ENCODE data around the gene MAOA. TPM values are rescaled to one million over a fixed set of nuclear protein-coding genes. Genes with fewer than 3 reads are reported as not detected.
"Not testable (repeated sequence)": the region's sequence is repeated elsewhere in the genome, so short reads cannot be mapped to it uniquely, and the experiment has no call there.

The MAOA gene
- total RNA-seq, 2 donors from 2014 or later: 4.5 to 20.4 TPM

- Mint-ChIP-seq H3K27ac (no peak overlapping the region), H3K36me3 (ENCODE audit: low read depth) (no peaks in the 10 kb centered on the region), H3K4me1 (no peaks in the 10 kb centered on the region), H3K27me3 (no peaks in the 10 kb centered on the region), H3K4me3 (no peak overlapping the region), H3K9me3 (no peaks in the 10 kb centered on the region)
- peak; percentile 59 for ATAC-seq (replicated peaks)
Measured at GRCh38 chrX:43718081-43718480, 62.0 kb downstream of the MAOA start.

- no peak overlapping the region for H3K27ac Mint-ChIP-seq
- no peak for ATAC-seq (replicated peaks)
Measured at GRCh38 chrX:43718546-43718945, 62.4 kb downstream of the MAOA start.

GRCh38 chrX:43718956-43719355 is 62.9 kb downstream of the MAOA start:
- Mint-ChIP-seq H3K9me3 (peaks cover 3% of the 10 kb centered on the region), H3K4me1 (no peaks in the 10 kb centered on the region), H3K27me3 (no peaks in the 10 kb centered on the region), H3K36me3 (ENCODE audit: low read depth) (no peaks in the 10 kb centered on the region), H3K4me3 (no peak overlapping the region), H3K27ac (no peak overlapping the region)
- ATAC-seq (replicated peaks): no peak

More at GRCh38 chrX:43718546-43718945, 62.4 kb downstream of the MAOA start:
- Mint-ChIP-seq H3K9me3 (peaks cover 3% of the 10 kb centered on the region), H3K27me3 (no peaks in the 10 kb centered on the region), H3K36me3 (ENCODE audit: low read depth) (no peaks in the 10 kb centered on the region), H3K4me3 (no peak overlapping the region), H3K4me1 (no peaks in the 10 kb centered on the region)

GRCh38 chrX:43720082-43720481 is 64.0 kb downstream of the MAOA start:
- H3K4me1 Mint-ChIP-seq: no peaks in the 10 kb centered on the region
- H3K36me3 Mint-ChIP-seq (ENCODE audit: low read depth): no peaks in the 10 kb centered on the region
- no peak overlapping the region for H3K4me3 Mint-ChIP-seq
- no peak for ATAC-seq (replicated peaks)
- peaks cover 3% of the 10 kb centered on the region for H3K9me3 Mint-ChIP-seq
- H3K27me3 Mint-ChIP-seq: no peaks in the 10 kb centered on the region
- H3K27ac Mint-ChIP-seq: no peak overlapping the region

- Mint-ChIP-seq H3K27me3 (no peaks in the 10 kb centered on the region), H3K27ac (no peak overlapping the region), H3K9me3 (peaks cover 3% of the 10 kb centered on the region), H3K4me1 (no peaks in the 10 kb centered on the region), H3K4me3 (no peak overlapping the region), H3K36me3 (ENCODE audit: low read depth) (no peaks in the 10 kb centered on the region)
- ATAC-seq (replicated peaks): no peak
Measured at GRCh38 chrX:43720961-43721360, 64.9 kb downstream of the MAOA start.

GRCh38 chrX:43725227-43725626 is 69.1 kb downstream of the MAOA start:
- H3K9me3 Mint-ChIP-seq; H3K27me3 Mint-ChIP-seq; H3K36me3 Mint-ChIP-seq (ENCODE audit: low read depth); H3K4me3 Mint-ChIP-seq; ATAC-seq (replicated peaks); H3K27ac Mint-ChIP-seq; H3K4me1 Mint-ChIP-seq: not testable (repeated sequence)

GRCh38 chrX:43727254-43727653 is 71.2 kb downstream of the MAOA start:
- H3K4me3 Mint-ChIP-seq; H3K4me1 Mint-ChIP-seq; H3K9me3 Mint-ChIP-seq; H3K27me3 Mint-ChIP-seq; H3K36me3 Mint-ChIP-seq (ENCODE audit: low read depth); ATAC-seq (replicated peaks); H3K27ac Mint-ChIP-seq: not testable (repeated sequence)

GRCh38 chrX:43728002-43728401 is 71.9 kb downstream of the MAOA start:
- peaks cover 3% of the 10 kb centered on the region for H3K9me3 Mint-ChIP-seq
- no peaks in the 10 kb centered on the region for H3K4me1 Mint-ChIP-seq
- no peak for ATAC-seq (replicated peaks)
- no peak overlapping the region for H3K27ac Mint-ChIP-seq
- no peaks in the 10 kb centered on the region for H3K36me3 Mint-ChIP-seq (ENCODE audit: low read depth)
- no peak overlapping the region for H3K4me3 Mint-ChIP-seq
- no peaks in the 10 kb centered on the region for H3K27me3 Mint-ChIP-seq

GRCh38 chrX:43728966-43729365 is 72.9 kb downstream of the MAOA start:
- no peaks in the 10 kb centered on the region for H3K9me3 Mint-ChIP-seq
- H3K27me3 Mint-ChIP-seq: no peaks in the 10 kb centered on the region
- no peak for ATAC-seq (replicated peaks)
- no peaks in the 10 kb centered on the region for H3K36me3 Mint-ChIP-seq (ENCODE audit: low read depth)
- no peak overlapping the region for H3K4me3 Mint-ChIP-seq
- H3K4me1 Mint-ChIP-seq: no peaks in the 10 kb centered on the region
- no peak overlapping the region for H3K27ac Mint-ChIP-seq

- ATAC-seq (replicated peaks): no peak
- no peaks in the 10 kb centered on the region for H3K9me3 Mint-ChIP-seq
- no peak overlapping the region for H3K27ac Mint-ChIP-seq
- H3K36me3 Mint-ChIP-seq (ENCODE audit: low read depth): no peaks in the 10 kb centered on the region
- no peak overlapping the region for H3K4me3 Mint-ChIP-seq
- H3K27me3 Mint-ChIP-seq: no peaks in the 10 kb centered on the region
- H3K4me1 Mint-ChIP-seq: no peaks in the 10 kb centered on the region
Measured at GRCh38 chrX:43731086-43731485, 75.0 kb downstream of the MAOA start.

- Mint-ChIP-seq H3K27me3 (no peaks in the 10 kb centered on the region), H3K9me3 (no peaks in the 10 kb centered on the region), H3K36me3 (ENCODE audit: low read depth) (no peaks in the 10 kb centered on the region), H3K27ac (no peak overlapping the region), H3K4me1 (no peaks in the 10 kb centered on the region), H3K4me3 (no peak overlapping the region)
- no peak for ATAC-seq (replicated peaks)
Measured at GRCh38 chrX:43733699-43734098, 77.6 kb downstream of the MAOA start.

GRCh38 chrX:43734444-43734843 is 78.3 kb downstream of the MAOA start:
- Mint-ChIP-seq H3K4me1 (no peaks in the 10 kb centered on the region), H3K4me3 (no peak overlapping the region), H3K36me3 (ENCODE audit: low read depth) (no peaks in the 10 kb centered on the region), H3K27me3 (no peaks in the 10 kb centered on the region), H3K27ac (no peak overlapping the region), H3K9me3 (no peaks in the 10 kb centered on the region)
- ATAC-seq (replicated peaks): no peak

GRCh38 chrX:43735534-43735933 is 79.4 kb downstream of the MAOA start:
- no peaks in the 10 kb centered on the region for H3K9me3 Mint-ChIP-seq

GRCh38 chrX:43735957-43736356 is 79.9 kb downstream of the MAOA start:
- no peaks in the 10 kb centered on the region for H3K36me3 Mint-ChIP-seq (ENCODE audit: low read depth)
- no peak overlapping the region for H3K4me3 Mint-ChIP-seq
- H3K4me1 Mint-ChIP-seq: no peaks in the 10 kb centered on the region
- ATAC-seq (replicated peaks): no peak
- no peak overlapping the region for H3K27ac Mint-ChIP-seq
- H3K27me3 Mint-ChIP-seq: no peaks in the 10 kb centered on the region
- no peaks in the 10 kb centered on the region for H3K9me3 Mint-ChIP-seq

More at GRCh38 chrX:43735534-43735933, 79.4 kb downstream of the MAOA start:
- no peak overlapping the region for H3K27ac Mint-ChIP-seq
- H3K36me3 Mint-ChIP-seq (ENCODE audit: low read depth): no peaks in the 10 kb centered on the region
- H3K4me1 Mint-ChIP-seq: no peaks in the 10 kb centered on the region
- no peak for ATAC-seq (replicated peaks)
- no peak overlapping the region for H3K4me3 Mint-ChIP-seq
- no peaks in the 10 kb centered on the region for H3K27me3 Mint-ChIP-seq

- Mint-ChIP-seq H3K4me1 (no peaks in the 10 kb centered on the region), H3K9me3 (no peaks in the 10 kb centered on the region), H3K4me3 (no peak overlapping the region), H3K27me3 (no peaks in the 10 kb centered on the region), H3K27ac (no peak overlapping the region), H3K36me3 (ENCODE audit: low read depth) (no peaks in the 10 kb centered on the region)
- no peak for ATAC-seq (replicated peaks)
Measured at GRCh38 chrX:43741843-43742573, 85.9 kb downstream of the MAOA start.

Data from activated T-helper 17 cell treated with anti-CD3 and anti-CD28 coated beads, Interleukin-2, amount 50 U/mL, for 72 hours (primary cell).